Activated naive CD8-positive, alpha-beta T cell treated with anti-CD3 and anti-CD28 coated beads, Interleukin-2, amount 10 ng/mL, durations not matched to agents 7 days and 5 days (primary cell): ENCODE results near the gene MRC1. TPM values are rescaled to one million over a fixed set of nuclear protein-coding genes. Genes with fewer than 3 reads are reported as not detected.

Experiments
- ATAC-seq: fragments of 150-1000 bp; cut with Tn5 transposase; one replicate; pipeline ENCODE4 v1.10.0; 2021; ENCODE audit warnings: low read depth, moderate library complexity
- POLR2A ChIA-PET: fragments of 350-600 bp; sonication (Branson Sonifier 250); formaldehyde crosslinking; loops from one replicate; lab custom pipeline; 2021; ENCODE audit warnings: antibody characterized with exemption; lab: Charles Lee
- DNase-seq: peaks from one replicate; pipeline ENCODE4 v3.0.0; 2021
- H3K27ac Mint-ChIP-seq: one replicate; pipeline ENCODE4 v1.8.0; 2022; ENCODE audit warnings: mild to moderate bottlenecking, mixed read lengths
- H3K27me3 Mint-ChIP-seq: one replicate; pipeline ENCODE4 v1.8.0; 2022; ENCODE audit warnings: mild to moderate bottlenecking, moderate library complexity, mixed read lengths
- H3K36me3 Mint-ChIP-seq: one replicate; pipeline ENCODE4 v1.8.0; 2021; ENCODE audit warnings: mild to moderate bottlenecking, mixed read lengths
- H3K4me1 Mint-ChIP-seq: one replicate; pipeline ENCODE4 v1.8.0; 2021; ENCODE audit warnings: mixed read lengths
- H3K4me3 Mint-ChIP-seq: one replicate; pipeline ENCODE4 v1.8.0; 2022; ENCODE audit warnings: mild to moderate bottlenecking, moderate library complexity, mixed read lengths
- H3K9me3 Mint-ChIP-seq: one replicate; pipeline ENCODE4 v1.8.0; 2021; ENCODE audit warnings: mixed read lengths
- total RNA-seq, 2 experiments: library from RNA; stranded (reverse); gene quantifications; one replicate each; pipeline ENCODE4 v1.2.3, GENCODE V29; 2021

MRC1 gene
- total RNA-seq, 2 experiments from 2014 or later, result 1.5 to 1.7 TPM

DNA sequence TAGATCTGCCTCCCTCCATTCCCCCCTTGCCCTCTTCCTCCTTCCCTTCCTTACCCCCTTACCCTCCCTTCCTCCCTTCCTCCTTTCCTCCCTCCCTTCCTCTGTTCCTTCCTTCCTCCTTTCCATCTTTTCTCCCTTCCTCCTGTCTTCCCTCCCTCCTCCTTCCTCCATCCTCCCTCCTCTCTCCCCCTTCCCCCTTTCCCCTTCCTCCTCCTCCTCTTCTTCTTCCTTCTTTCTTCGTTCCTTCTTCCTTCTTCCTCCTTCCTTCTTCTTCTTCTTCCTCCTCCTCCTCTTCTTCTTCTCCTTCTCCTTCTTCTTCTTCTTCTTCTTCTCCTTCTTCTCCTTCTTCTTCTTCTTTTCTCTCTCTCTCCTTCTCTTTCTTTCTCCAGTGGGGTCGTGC, 57.9 kb downstream of the MRC1 start:
- H3K4me3 Mint-ChIP-seq, result no peak overlapping the region
- no peaks in the 10 kb centered on the region for H3K27me3 Mint-ChIP-seq
- no peaks in the 10 kb centered on the region for H3K4me1 Mint-ChIP-seq
- no peak for ATAC-seq
- H3K9me3 Mint-ChIP-seq, result no peaks in the 10 kb centered on the region
- POLR2A ChIA-PET, result no interaction called here
- H3K36me3 Mint-ChIP-seq, result no peaks in the 10 kb centered on the region
- DNase-seq, result no peak
- no peak overlapping the region for H3K27ac Mint-ChIP-seq

DNA sequence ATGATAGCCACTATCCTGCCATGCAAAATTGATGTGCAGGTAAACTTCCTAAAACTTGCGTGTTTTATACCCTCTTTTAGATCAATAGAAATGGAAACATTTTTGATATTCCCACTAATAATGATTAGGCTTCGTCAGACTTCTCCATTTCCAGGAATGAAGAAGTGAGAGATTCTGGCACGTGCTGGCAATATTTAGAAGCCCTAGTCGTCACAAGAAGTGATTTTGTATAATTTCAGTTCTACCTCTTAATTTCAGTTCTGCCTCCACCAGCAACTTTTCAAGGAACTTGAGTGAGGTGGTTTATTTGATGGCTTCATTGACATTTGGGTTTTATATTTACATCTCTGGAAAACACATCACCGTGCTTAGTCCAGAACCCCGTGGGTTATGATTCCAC, 61.9 kb downstream of the MRC1 start:
- peaks cover 4% of the 10 kb centered on the region for H3K27me3 Mint-ChIP-seq
- H3K9me3 Mint-ChIP-seq, result no peaks in the 10 kb centered on the region
- H3K36me3 Mint-ChIP-seq, result no peaks in the 10 kb centered on the region
- no peak overlapping the region for H3K27ac Mint-ChIP-seq
- no peak for ATAC-seq
- POLR2A ChIA-PET, result no interaction called here
- no peaks in the 10 kb centered on the region for H3K4me1 Mint-ChIP-seq
- H3K4me3 Mint-ChIP-seq, result no peak overlapping the region
- no peak for DNase-seq

DNA sequence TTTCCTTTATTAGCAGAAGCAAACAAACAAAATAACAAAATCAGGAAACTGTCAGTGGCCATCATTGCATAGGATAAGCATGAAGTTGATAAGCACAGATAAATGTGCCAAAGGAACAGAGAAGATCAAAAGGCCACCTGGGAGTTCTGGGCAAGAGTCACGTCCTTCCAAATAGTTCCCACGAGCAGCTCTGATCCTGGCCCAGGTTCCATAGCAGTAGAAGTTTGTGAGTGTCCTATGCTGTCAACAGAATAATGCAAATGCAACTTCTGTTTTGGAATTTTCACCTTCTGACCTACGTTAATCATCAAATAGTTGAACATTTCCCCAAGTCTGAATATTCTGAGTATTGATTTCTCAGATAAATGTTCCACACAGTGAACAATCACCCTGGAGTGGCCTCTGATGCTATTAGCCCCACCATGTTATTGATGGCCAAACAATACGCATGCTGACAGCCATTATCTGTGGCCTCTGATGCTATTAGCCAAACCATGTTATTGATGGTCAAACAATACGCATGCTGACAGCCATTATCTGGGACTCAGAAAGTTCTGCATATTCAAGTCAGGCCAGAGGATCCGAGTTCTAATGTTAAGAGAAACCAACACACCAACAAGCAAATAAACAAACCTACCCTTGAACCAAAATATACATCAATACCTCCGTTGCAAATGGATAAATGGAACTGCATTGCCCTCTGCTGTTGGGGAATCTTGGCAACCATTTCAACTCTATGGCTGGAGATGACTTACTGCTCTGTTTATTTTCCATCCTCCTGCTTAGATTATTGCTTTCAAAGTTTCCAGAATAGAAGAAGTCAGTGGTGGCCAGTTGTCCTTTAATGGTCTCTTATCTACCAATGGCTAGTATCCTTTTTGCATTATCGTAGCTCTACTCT, 63.3 kb downstream of the MRC1 start:
- no peak for DNase-seq
- Mint-ChIP-seq H3K9me3 (no peaks in the 10 kb centered on the region), H3K36me3 (no peaks in the 10 kb centered on the region), H3K27me3 (peaks cover 4% of the 10 kb centered on the region), H3K4me1 (no peaks in the 10 kb centered on the region), H3K27ac (no peak overlapping the region), H3K4me3 (no peak overlapping the region)
- POLR2A ChIA-PET, result no interaction called here
- no peak for ATAC-seq

DNA sequence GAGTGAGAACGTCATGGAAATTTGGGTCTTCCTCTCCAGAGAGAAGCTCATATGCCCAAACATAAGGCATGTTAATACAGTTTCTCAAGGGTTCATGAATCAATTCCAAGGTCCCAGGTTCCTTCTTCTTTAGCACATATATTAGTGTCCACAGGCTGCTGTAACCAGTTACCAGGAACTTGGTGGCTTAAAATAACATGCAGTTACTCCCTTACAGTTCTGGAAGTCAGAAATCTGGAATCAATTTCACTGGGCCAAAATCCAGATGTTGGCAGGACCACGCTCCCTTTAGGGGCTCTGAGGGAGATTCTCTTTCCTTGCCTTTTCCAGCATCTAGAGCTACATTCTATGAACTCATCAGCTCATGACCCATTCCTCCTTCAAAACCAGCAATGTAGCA, 64.8 kb downstream of the MRC1 start:
- Mint-ChIP-seq H3K4me3 (no peak overlapping the region), H3K4me1 (no peaks in the 10 kb centered on the region), H3K27me3 (peaks cover 4% of the 10 kb centered on the region), H3K27ac (no peak overlapping the region), H3K9me3 (no peaks in the 10 kb centered on the region), H3K36me3 (no peaks in the 10 kb centered on the region)
- DNase-seq (no peak), ATAC-seq (no peak)
- POLR2A ChIA-PET, result no interaction called here

DNA sequence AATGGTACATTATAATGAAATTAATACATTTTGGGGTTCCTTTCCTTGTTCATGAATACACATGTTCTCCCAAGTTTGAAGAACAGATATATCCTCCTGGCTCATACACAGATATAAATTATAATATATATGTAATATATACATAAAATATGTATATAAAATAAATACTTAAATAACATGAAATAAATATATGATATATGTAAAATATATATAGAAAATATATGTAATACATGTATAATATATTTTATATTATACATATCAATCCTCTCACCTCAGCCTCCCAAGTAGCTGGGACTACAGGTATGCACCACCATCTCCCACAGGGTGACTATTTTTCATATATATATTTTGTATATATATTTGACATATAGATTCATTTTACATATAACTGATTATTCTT, 68.0 kb downstream of the MRC1 start:
- POLR2A ChIA-PET, result no interaction called here
- Mint-ChIP-seq H3K4me1 (no peaks in the 10 kb centered on the region), H3K27ac (no peak overlapping the region), H3K4me3 (no peak overlapping the region), H3K27me3 (peaks cover 4% of the 10 kb centered on the region), H3K36me3 (no peaks in the 10 kb centered on the region), H3K9me3 (no peaks in the 10 kb centered on the region)
- no peak for DNase-seq
- ATAC-seq, result no peak

DNA sequence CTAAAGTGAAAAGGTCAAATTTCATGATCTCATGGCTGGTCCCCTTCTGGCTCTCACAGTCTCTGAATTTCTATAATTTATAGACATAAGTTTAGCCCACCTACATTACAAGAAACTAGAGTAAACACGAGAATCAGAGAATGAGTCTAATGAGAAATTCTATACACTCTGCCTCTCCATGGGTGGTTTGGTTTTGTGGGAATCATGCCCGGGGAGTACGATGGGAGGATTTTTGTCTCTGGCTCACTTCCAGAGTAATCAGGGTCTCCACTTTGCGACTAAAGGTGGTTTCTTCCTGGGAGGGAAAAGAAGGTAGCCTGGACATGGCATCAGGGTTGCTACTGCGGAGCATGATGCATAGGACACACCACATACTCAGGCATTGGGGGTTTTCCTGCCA, 69.7 kb downstream of the MRC1 start:
- H3K27me3 Mint-ChIP-seq, result peaks cover 3% of the 10 kb centered on the region
- ATAC-seq, result no peak
- H3K36me3 Mint-ChIP-seq, result no peaks in the 10 kb centered on the region
- H3K9me3 Mint-ChIP-seq, result no peaks in the 10 kb centered on the region
- POLR2A ChIA-PET, result no interaction called here
- no peak for DNase-seq
- H3K27ac Mint-ChIP-seq, result no peak overlapping the region
- no peaks in the 10 kb centered on the region for H3K4me1 Mint-ChIP-seq
- H3K4me3 Mint-ChIP-seq, result no peak overlapping the region

DNA sequence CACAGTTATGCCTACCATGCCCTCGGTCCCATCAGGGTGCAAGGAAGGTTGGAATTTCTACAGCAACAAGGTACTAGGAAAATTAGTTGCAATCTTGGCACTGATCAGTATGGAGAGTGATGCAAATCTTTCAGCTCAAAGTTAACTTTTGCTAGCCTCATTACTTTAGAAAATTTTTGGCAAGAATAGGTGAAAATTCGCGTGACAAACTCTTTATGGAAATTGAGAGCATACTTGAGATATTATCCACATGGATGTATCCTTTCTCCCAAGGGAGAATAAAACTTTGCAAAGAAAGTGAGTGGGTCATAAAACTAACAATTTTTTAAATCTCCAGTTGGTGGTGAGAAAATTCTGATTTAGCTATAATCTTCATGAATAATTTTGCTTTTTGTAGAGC, 71.5 kb downstream of the MRC1 start:
- DNase-seq, result no peak
- no peak overlapping the region for H3K27ac Mint-ChIP-seq
- ATAC-seq, result no peak
- no peaks in the 10 kb centered on the region for H3K4me1 Mint-ChIP-seq
- no peaks in the 10 kb centered on the region for H3K36me3 Mint-ChIP-seq
- H3K4me3 Mint-ChIP-seq, result no peak overlapping the region
- POLR2A ChIA-PET, result no interaction called here
- H3K27me3 Mint-ChIP-seq, result peaks cover 3% of the 10 kb centered on the region
- H3K9me3 Mint-ChIP-seq, result peaks cover 2% of the 10 kb centered on the region

DNA sequence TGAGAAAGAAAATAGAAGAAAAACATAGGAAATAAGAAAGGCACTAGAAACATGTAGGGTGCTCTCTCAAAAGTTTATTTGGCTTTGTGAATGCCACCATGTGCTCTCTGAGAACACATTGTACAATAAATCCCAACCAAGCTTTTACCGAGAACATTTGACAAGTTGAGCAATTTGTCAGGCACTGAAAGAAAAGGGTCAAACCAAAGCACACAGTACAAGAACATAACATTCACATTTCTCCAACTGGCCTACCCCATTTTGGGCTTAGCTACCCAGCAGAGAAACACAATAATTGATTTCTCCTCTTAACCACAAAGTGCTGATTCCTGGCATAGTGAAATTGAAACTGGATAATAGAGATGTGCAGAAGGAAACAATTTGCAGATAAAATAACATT, 73.4 kb downstream of the MRC1 start:
- DNase-seq (no peak), ATAC-seq (no peak)
- Mint-ChIP-seq H3K4me3 (no peak overlapping the region), H3K4me1 (no peaks in the 10 kb centered on the region), H3K27ac (no peak overlapping the region), H3K27me3 (no peaks in the 10 kb centered on the region), H3K9me3 (peaks cover 2% of the 10 kb centered on the region), H3K36me3 (no peaks in the 10 kb centered on the region)
- POLR2A ChIA-PET, result no interaction called here

DNA sequence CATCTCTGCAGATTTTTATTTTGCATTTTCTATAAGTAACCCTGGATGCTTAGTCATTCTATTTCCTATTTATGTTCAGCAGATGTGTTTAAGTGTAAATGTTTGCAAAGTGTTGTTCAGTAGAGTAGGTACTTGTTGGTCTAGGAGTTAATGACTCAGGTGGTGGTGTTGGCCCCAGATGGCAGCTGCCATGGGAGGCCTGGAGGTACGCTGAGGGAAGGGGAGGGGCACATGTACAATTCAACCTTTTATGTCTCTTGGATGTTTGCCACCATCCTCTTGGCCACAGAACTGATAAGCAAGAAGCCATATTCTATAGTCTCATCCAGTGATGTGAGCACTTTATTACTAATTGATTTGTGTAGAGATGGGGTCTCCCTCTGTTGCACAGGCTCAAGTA, 74.5 kb downstream of the MRC1 start:
- H3K27me3 Mint-ChIP-seq, result no peaks in the 10 kb centered on the region
- POLR2A ChIA-PET, result no interaction called here

DNA sequence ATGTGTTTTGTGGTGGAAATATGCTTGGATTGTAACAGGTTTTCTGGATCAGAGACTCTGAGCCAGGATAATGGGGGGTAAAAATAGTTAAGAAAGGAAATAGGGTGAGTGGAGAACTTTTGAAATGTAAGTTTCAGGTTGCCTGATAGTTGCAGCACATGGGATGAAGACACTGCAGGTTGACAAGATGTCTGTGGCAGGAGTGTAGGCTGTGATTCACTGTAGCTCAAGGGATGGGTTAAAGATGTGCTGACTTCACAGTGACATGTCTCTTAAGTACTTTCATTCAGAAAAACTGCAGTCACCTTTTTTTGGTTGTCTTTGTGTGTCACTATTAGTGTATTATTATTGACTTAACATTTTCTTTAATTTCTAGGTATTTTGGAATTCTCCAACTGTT, 79.0 kb downstream of the MRC1 start:
- H3K27me3 Mint-ChIP-seq, result no peaks in the 10 kb centered on the region
- DNase-seq (no peak), ATAC-seq (no peak)
- no peaks in the 10 kb centered on the region for H3K4me1 Mint-ChIP-seq
- no peak overlapping the region for H3K4me3 Mint-ChIP-seq
- no peaks in the 10 kb centered on the region for H3K36me3 Mint-ChIP-seq
- POLR2A ChIA-PET, result no interaction called here
- no peak overlapping the region for H3K27ac Mint-ChIP-seq
- H3K9me3 Mint-ChIP-seq, result peaks cover 2% of the 10 kb centered on the region

More for the DNA sequence above, 74.5 kb downstream of the MRC1 start:
- Mint-ChIP-seq H3K4me1 (no peaks in the 10 kb centered on the region), H3K27ac (no peak overlapping the region), H3K9me3 (peaks cover 2% of the 10 kb centered on the region), H3K36me3 (no peaks in the 10 kb centered on the region), H3K4me3 (no peak overlapping the region)
- no peak for DNase-seq
- no peak for ATAC-seq

DNA sequence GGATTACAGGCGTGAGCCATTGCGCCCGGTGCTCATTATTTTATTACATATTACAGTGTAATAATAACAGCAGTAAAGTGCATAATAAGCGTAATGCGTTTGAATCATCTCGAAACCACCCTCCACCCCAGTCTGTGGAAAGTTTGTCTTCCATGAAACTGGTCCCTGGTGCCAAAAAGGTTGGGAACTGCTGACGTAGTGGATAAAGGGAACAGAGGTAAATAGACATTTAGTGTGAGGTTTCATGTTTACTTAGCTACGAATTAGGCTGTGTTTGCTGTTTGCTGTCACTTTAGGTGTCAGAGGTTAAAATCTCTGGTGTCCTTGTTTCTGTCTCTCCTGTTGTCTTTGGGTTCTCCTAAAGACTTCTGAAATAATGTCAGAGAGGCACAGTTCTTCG, 82.3 kb downstream of the MRC1 start:
- no peaks in the 10 kb centered on the region for H3K9me3 Mint-ChIP-seq
- H3K36me3 Mint-ChIP-seq, result no peaks in the 10 kb centered on the region
- no peak overlapping the region for H3K4me3 Mint-ChIP-seq
- POLR2A ChIA-PET, result no interaction called here
- no peak overlapping the region for H3K27ac Mint-ChIP-seq
- H3K4me1 Mint-ChIP-seq, result no peaks in the 10 kb centered on the region
- DNase-seq, result no peak
- ATAC-seq, result no peak
- H3K27me3 Mint-ChIP-seq, result no peaks in the 10 kb centered on the region

DNA sequence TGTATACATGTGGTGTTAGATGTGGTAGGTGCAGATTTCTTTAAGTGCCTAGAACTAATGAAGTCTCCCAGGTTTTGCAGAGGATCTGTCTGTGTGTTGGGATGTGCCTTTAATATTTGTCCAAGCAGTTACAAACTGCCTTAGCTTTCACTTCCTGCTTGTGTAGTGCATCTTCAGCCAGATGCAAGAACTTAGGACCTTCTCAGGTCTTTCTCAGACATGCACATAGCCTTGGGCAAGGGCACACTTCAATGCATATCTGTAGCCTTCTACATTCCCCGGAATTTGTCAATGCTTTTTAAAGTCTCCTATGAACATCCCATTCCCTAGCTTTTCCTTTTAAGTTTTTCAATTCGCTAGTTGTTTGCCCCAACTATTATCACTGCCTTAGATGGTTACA, 95.4 kb downstream of the MRC1 start:
- no peak for ATAC-seq
- no peak for DNase-seq
- Mint-ChIP-seq H3K9me3 (no peaks in the 10 kb centered on the region), H3K4me1 (no peaks in the 10 kb centered on the region), H3K36me3 (no peaks in the 10 kb centered on the region), H3K27ac (no peak overlapping the region), H3K4me3 (no peak overlapping the region), H3K27me3 (no peaks in the 10 kb centered on the region)
- POLR2A ChIA-PET, result no interaction called here

DNA sequence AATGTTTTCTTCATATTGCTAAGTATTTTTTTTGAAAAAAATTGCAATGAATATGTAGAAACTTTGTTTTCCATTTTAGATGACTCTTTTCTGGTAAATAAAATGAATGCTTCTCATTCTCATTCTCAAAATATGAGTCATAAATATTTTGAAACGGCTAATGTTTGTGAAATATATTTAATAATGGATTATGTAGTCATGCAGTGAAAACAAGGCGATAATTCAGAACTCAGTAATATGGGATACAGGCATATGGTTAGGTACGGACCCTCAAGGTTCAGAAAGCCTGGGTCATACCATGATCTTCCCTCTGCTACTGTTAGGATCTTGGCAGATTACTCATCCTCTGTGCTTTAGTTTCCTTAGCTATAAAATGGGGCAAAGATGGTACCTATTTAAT, 96.3 kb downstream of the MRC1 start:
- no peaks in the 10 kb centered on the region for H3K36me3 Mint-ChIP-seq
- ATAC-seq (no peak), DNase-seq (no peak)
- no peaks in the 10 kb centered on the region for H3K9me3 Mint-ChIP-seq
- no peak overlapping the region for H3K27ac Mint-ChIP-seq
- POLR2A ChIA-PET, result no interaction called here
- no peaks in the 10 kb centered on the region for H3K4me1 Mint-ChIP-seq
- peaks cover 5% of the 10 kb centered on the region for H3K27me3 Mint-ChIP-seq
- no peak overlapping the region for H3K4me3 Mint-ChIP-seq

DNA sequence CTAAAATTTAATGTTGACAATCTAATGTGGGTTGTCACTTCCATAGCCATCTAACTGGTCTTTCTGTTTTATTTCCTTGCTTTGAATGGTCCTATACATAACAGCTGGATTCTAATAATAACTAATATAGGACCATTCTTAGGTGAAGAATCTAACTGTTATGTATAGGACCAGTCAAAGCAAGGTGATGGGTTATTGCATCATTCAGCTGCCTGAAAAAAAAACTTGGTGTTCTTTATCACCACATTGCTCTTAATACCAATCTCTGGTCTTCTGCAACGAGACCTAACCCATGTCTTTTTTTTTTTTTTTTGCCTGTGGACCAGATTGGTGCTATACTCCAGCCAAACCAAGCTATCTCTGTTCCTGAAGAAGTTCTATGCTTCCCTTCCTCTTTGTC, 96.9 kb downstream of the MRC1 start:
- no peak for DNase-seq
- Mint-ChIP-seq H3K27ac (no peak overlapping the region), H3K4me3 (no peak overlapping the region), H3K4me1 (no peaks in the 10 kb centered on the region), H3K9me3 (no peaks in the 10 kb centered on the region), H3K36me3 (no peaks in the 10 kb centered on the region), H3K27me3 (peaks cover 5% of the 10 kb centered on the region)
- no peak for ATAC-seq
- POLR2A ChIA-PET, result no interaction called here
